SK-N-SH (cell line): ENCODE data around the gene RIMKLA. TPM values are rescaled to one million over a fixed set of nuclear protein-coding genes. Genes with fewer than 3 reads are reported as not detected.
A peak's percentile ranks its signal among the peaks of the same experiment; 100 is the strongest.

Experiments
- CTCF ChIA-PET: fragments of 300-600, 350-600 bp; formaldehyde crosslinking; extraction: SDS; loops from one replicate; lab custom pipeline; 2021; lab: Yijun Ruan, JAX
- POLR2A ChIA-PET: fragments of 350-600 bp; sonication (Branson Sonifier 250); formaldehyde crosslinking; extraction: SDS; loops from one replicate; lab custom pipeline; 2020; ENCODE audit warnings: antibody characterized with exemption, inconsistent platforms; lab: Yijun Ruan, JAX
- DNase-seq: peaks from one replicate; pipeline ENCODE4 v3.0.0; 2012
- H2AFZ ChIP-seq: fragments of 200-600 bp; sonication (generic); 2 replicates; pipeline ENCODE4 v1.8.1; 2016; ENCODE audit warnings: antibody characterized with exemption, mild to moderate bottlenecking, low read depth
- H3F3A ChIP-seq: fragments of 200-600 bp; sonication (generic); replicated peaks from 2 replicates; pipeline ENCODE3; 2016; ENCODE audit warnings: antibody characterized with exemption, mild to moderate bottlenecking; ENCODE audit not compliant: insufficient read depth
- H3K27ac ChIP-seq, 2 experiments: fragments of 200-500 bp in 1 of 2; fragments of 200-600 bp in 1 of 2; sonication (Bioruptor generic) in 1 of 2; sonication (generic), shearing (Covaris generic) in 1 of 2; 2 replicates each; pipeline versions ENCODE4 v1.5.1 to v1.6.1; 2014 to 2016; ENCODE audit warnings: low read depth in 2 of 2, inconsistent platforms in 1 of 2, low read length in 1 of 2, mild to moderate bottlenecking in 1 of 2, mixed read lengths in 1 of 2
- H3K27me3 ChIP-seq: fragments of 200-600 bp; sonication (generic), shearing (Covaris generic); 2 replicates; pipeline ENCODE4 v1.6.1; 2016; ENCODE audit warnings: mixed run types; ENCODE audit not compliant: insufficient read depth
- H3K36me3 ChIP-seq, 2 experiments: fragments of 200-500 bp in 1 of 2; fragments of 200-600 bp in 1 of 2; sonication (Bioruptor generic) in 1 of 2; sonication (generic) in 1 of 2; replicated peaks in 1 of 2; 2 replicates each; pipeline versions ENCODE3 to v1.5.1; 2014 to 2016; ENCODE audit warnings: low read length in 1 of 2, mild to moderate bottlenecking in 1 of 2; ENCODE audit not compliant: insufficient read depth in 2 of 2, control insufficient read depth in 1 of 2
- H3K4me1 ChIP-seq, 2 experiments: fragments of 200-500 bp in 1 of 2; fragments of 200-600 bp in 1 of 2; sonication (Bioruptor generic) in 1 of 2; sonication (generic), shearing (Covaris generic) in 1 of 2; 2 replicates each; pipeline versions ENCODE4 v1.5.1 to v1.6.1; 2014 to 2016; ENCODE audit warnings: low read depth in 1 of 2, low read length in 1 of 2, mixed run types in 1 of 2; ENCODE audit not compliant: insufficient read depth in 2 of 2, control insufficient read depth in 1 of 2
- H3K4me2 ChIP-seq: fragments of 200-600 bp; sonication (generic), shearing (Covaris generic); 2 replicates; pipeline ENCODE4 v1.6.1; 2017; ENCODE audit warnings: mixed run types
- H3K4me3 ChIP-seq, 2 experiments: fragments of 200-500 bp in 1 of 2; fragments of 200-600 bp in 1 of 2; sonication (Bioruptor generic) in 1 of 2; sonication (generic), shearing (Covaris generic) in 1 of 2; 2 replicates each; pipeline versions ENCODE4 v1.5.1 to v1.8.1; 2014 to 2016; ENCODE audit warnings: low read depth in 2 of 2, inconsistent platforms in 1 of 2, low read length in 1 of 2, mild to moderate bottlenecking in 1 of 2, mixed read lengths in 1 of 2, moderate library complexity in 1 of 2
- H3K79me2 ChIP-seq: fragments of 200-600 bp; sonication (generic); 2 replicates; pipeline ENCODE4 v1.8.1; 2017; ENCODE audit warnings: mild to moderate bottlenecking; ENCODE audit not compliant: insufficient read depth
- H3K9ac ChIP-seq: fragments of 200-600 bp; sonication (generic); 2 replicates; pipeline ENCODE4 v1.6.1; 2017; ENCODE audit warnings: mixed run types
- H3K9me2 ChIP-seq: fragments of 200-600 bp; sonication (generic); 2 replicates; pipeline ENCODE4 v1.6.1; 2017; ENCODE audit warnings: mixed run types
- H3K9me3 ChIP-seq: fragments of 200-600 bp; sonication (generic); 2 replicates; pipeline ENCODE4 v1.6.1; 2017; ENCODE audit warnings: mixed run types, mild to moderate bottlenecking, moderate library complexity
- H4K20me1 ChIP-seq: fragments of 200-600 bp; sonication (generic); 2 replicates; pipeline ENCODE4 v1.6.1; 2017; ENCODE audit warnings: mild to moderate bottlenecking, mixed run types; ENCODE audit not compliant: insufficient read depth
- CHD2 ChIP-seq: fragments of 150-350 bp; IDR thresholded peaks from 2 replicates; pipeline ENCODE4 v1.6.1; 2018; ENCODE audit warnings: low read length; ENCODE audit not compliant: partially characterized antibody
- CTCF ChIP-seq: fragments of 200-600 bp; sonication (generic); IDR thresholded peaks from 2 replicates; pipeline ENCODE4 v1.6.1; 2017; ENCODE audit warnings: antibody characterized with exemption, mild to moderate bottlenecking, moderate library complexity
- ELF1 ChIP-seq: IDR thresholded peaks from 2 replicates; pipeline ENCODE4 v1.4.0; 2012
- EZH2phosphoT487 ChIP-seq: fragments of 200-600 bp; sonication (generic); IDR thresholded peaks from 2 replicates; pipeline ENCODE4 v1.6.1; 2017; ENCODE audit warnings: low read depth, mixed run types, mild to moderate bottlenecking, antibody characterized with exemption, moderate library complexity, borderline replicate concordance
- FOSL2 ChIP-seq: IDR thresholded peaks from 2 replicates; pipeline ENCODE4 v1.4.0; 2012; ENCODE audit warnings: low read depth, mild to moderate bottlenecking, moderate library complexity, borderline replicate concordance
- FOXJ3 ChIP-seq: sonication (generic); formaldehyde crosslinking; IDR thresholded peaks from 2 replicates; pipeline ENCODE4 v1.5.1; 2020; ENCODE audit warnings: mild to moderate bottlenecking, missing genetic modification reagents
- FOXM1 ChIP-seq: IDR thresholded peaks from 2 replicates; pipeline ENCODE4 v1.4.0; 2012; ENCODE audit warnings: low read depth, mild to moderate bottlenecking
- IRF3 ChIP-seq: fragments of 150-350 bp; IDR thresholded peaks from 2 replicates; pipeline ENCODE4 v1.6.1; 2016; ENCODE audit warnings: mild to moderate bottlenecking, low read depth, low read length
- JUND ChIP-seq: IDR thresholded peaks from 2 replicates; pipeline ENCODE4 v1.4.0; 2012
- NRF1 ChIP-seq: IDR thresholded peaks from 2 replicates; pipeline ENCODE4 v1.6.1; 2012; ENCODE audit warnings: low read depth, mild to moderate bottlenecking, low read length
- RAD21 ChIP-seq: IDR thresholded peaks from 2 replicates; pipeline ENCODE4 v1.6.1; 2012; ENCODE audit warnings: mild to moderate bottlenecking, low read length
- RCOR1 ChIP-seq: fragments of 150-350 bp; IDR thresholded peaks from 2 replicates; pipeline ENCODE4 v1.6.1; 2017; ENCODE audit warnings: antibody characterized with exemption, low read length
- RFX5 ChIP-seq: IDR thresholded peaks from 2 replicates; pipeline ENCODE4 v1.6.1; 2012; ENCODE audit warnings: mild to moderate bottlenecking, improper control_type of control experiment, low read length
- RXRA ChIP-seq: IDR thresholded peaks from 2 replicates; pipeline ENCODE4 v1.4.0; 2012; ENCODE audit warnings: low read depth, mild to moderate bottlenecking, borderline replicate concordance
- SMC3 ChIP-seq: IDR thresholded peaks from 2 replicates; pipeline ENCODE4 v1.6.1; 2012; ENCODE audit warnings: low read depth, low read length, improper control_type of control experiment
- TAF1 ChIP-seq: IDR thresholded peaks from 2 replicates; pipeline ENCODE4 v1.6.1; 2012; ENCODE audit warnings: low read depth, mild to moderate bottlenecking, low read length, moderate library complexity, borderline replicate concordance
- TCF12 ChIP-seq: IDR thresholded peaks from 2 replicates; pipeline ENCODE4 v1.4.0; 2012
- YY1 ChIP-seq: IDR thresholded peaks from 2 replicates; pipeline ENCODE4 v1.4.0; 2012; ENCODE audit warnings: low read depth, mild to moderate bottlenecking
- WGBS: methylation state at CpG from one replicate; pipeline ENCODE4 v1.1.6; 2017; ENCODE audit warnings: low lambda C conversion rate; 5-methylcytosine and 5-hydroxymethylcytosine counted together
- polyA plus RNA-seq, 3 experiments: library from polyadenylated mRNA; depleted of rRNA; stranded (reverse); fragments of >200 nt; gene quantifications; 2 replicates each; pipeline ENCODE4 v1.2.3, GENCODE V29; 2012
- TF ChIP-seq, protein P1 (sequence below): IDR thresholded peaks from 2 replicates; pipeline ENCODE4 v1.4.0; 2012; ENCODE audit warnings: low read depth, borderline replicate concordance
- TF ChIP-seq, protein P2 (sequence below): IDR thresholded peaks from 2 replicates; pipeline ENCODE4 v1.4.0; 2012; ENCODE audit warnings: low read depth, borderline replicate concordance

Gene RIMKLA
- polyA plus RNA-seq, 1 of the 3 experiments (the other 2 are of a cell fraction), result 0.08 TPM

DNA sequence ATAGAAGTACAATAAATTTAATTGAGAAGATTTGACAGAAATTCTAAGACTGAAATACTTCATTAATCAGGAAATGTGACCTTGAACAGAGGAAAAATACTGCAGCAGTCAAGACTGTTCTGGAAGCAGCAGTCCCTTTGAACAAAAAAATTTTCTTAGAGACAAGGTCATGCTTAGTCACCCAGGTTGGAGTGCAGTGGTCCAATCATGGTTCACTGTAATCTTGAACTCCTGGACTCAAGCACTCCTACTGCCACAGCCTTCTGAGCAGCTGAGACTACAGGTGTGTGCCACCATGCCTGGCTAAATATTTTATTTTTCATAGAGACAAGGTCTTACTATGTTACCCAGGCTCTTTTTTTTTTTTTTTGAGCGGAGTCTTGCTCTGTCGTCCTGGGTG lies 80.6 kb downstream of the RIMKLA start (continued):
- TF ChIP-seq, protein P1, sequence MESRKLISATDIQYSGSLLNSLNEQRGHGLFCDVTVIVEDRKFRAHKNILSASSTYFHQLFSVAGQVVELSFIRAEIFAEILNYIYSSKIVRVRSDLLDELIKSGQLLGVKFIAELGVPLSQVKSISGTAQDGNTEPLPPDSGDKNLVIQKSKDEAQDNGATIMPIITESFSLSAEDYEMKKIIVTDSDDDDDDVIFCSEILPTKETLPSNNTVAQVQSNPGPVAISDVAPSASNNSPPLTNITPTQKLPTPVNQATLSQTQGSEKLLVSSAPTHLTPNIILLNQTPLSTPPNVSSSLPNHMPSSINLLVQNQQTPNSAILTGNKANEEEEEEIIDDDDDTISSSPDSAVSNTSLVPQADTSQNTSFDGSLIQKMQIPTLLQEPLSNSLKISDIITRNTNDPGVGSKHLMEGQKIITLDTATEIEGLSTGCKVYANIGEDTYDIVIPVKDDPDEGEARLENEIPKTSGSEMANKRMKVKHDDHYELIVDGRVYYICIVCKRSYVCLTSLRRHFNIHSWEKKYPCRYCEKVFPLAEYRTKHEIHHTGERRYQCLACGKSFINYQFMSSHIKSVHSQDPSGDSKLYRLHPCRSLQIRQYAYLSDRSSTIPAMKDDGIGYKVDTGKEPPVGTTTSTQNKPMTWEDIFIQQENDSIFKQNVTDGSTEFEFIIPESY, result no peak
- TF ChIP-seq RCOR1, result no peak
- TF ChIP-seq FOSL2, result no peak
- TF ChIP-seq FOXJ3 (CRISPR knock-in tag), result no peak
- no peak for TF ChIP-seq FOXM1
- no peak for TF ChIP-seq RFX5
- TF ChIP-seq SMC3, result no peak
- TF ChIP-seq RXRA, result no peak
- no peak for TF ChIP-seq IRF3
- no peak for TF ChIP-seq ELF1
- TF ChIP-seq JUND, result no peak
- no peak for TF ChIP-seq EZH2phosphoT487
- TF ChIP-seq YY1, result no peak
- no peak for TF ChIP-seq CHD2

- Histone ChIP-seq H3K4me3 (peak within 1 kb of the TSS; percentile 78 to 84), H3K27ac (peak within 1 kb of the TSS; percentile 58 to 81), H4K20me1 (no peaks in the 10 kb centered on the region), H3F3A (peaks cover 28% of the 10 kb centered on the region), H3K79me2 (peaks cover 4% of the 10 kb centered on the region; the same call in 1 of the 2 replicates), H2AFZ (peak within 1 kb of the TSS; percentile 87), H3K4me1 (peaks cover 6 to 8% of the 10 kb centered on the region in 2 experiments; a peak in 2 of 4 replicates), H3K9ac (peak within 1 kb of the TSS; percentile 59), H3K4me2 (peak within 1 kb of the TSS; percentile 91), H3K9me3 (no peaks in the 10 kb centered on the region), H3K36me3 (peaks cover 23 to 30% of the 10 kb centered on the region in 2 experiments), H3K27me3 (no peaks in the 10 kb centered on the region), H3K9me2 (no peaks in the 10 kb centered on the region)
- peak; percentile 96 for DNase-seq
- ChIA-PET POLR2A (interaction anchor here (0.6 to 1.1 kb wide), 3 partner anchors 82 to 219 kb away, joined by 3 to 4 read pairs (median 4); partner anchors contain the start of gene YBX1), CTCF (interaction anchor here (0.6 to 1.8 kb wide), 4 partner anchors 290 to 1471 kb away, joined by 3 to 5 read pairs (median 4); no protein-coding TSS in a partner anchor)
- WGBS, result 2% methylated on average over 36 of the region's 59 CpGs
- TF ChIP-seq, protein P2, sequence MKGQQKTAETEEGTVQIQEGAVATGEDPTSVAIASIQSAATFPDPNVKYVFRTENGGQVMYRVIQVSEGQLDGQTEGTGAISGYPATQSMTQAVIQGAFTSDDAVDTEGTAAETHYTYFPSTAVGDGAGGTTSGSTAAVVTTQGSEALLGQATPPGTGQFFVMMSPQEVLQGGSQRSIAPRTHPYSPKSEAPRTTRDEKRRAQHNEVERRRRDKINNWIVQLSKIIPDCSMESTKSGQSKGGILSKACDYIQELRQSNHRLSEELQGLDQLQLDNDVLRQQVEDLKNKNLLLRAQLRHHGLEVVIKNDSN, result no peak
- TF ChIP-seq RCOR1 (no peak), FOSL2 (no peak), SMC3 (no peak), CTCF (no peak), FOXM1 (no peak), TCF12 (no peak), TAF1 (0 out of 2 replicates have a peak, but pooled peaks have one; percentile 36), RAD21 (0 out of 2 replicates have a peak, but pooled peaks have one; percentile 6), NRF1 (no peak)
- TF ChIP-seq, protein P1, result no peak
Measured at GRCh38 chr1:42462828-42463763, 82.5 kb downstream of the RIMKLA start, which contains the start of gene CCDC30. CCDC30 (plus strand) TSS chr1:42463286; CDS start chr1:42480552, 17,266 bp downstream.
